GM10266 (cell line): ENCODE results near the gene AP2B1.

Experiments used
- DNase-seq: peaks from one replicate; pipeline ENCODE4 v3.0.0; 2012; ENCODE audit errors: extremely low spot score
- TF ChIP-seq, protein P1 (sequence below): IDR thresholded peaks from 2 replicates; pipeline ENCODE4 v1.5.1; 2012; ENCODE audit warnings: mild to moderate bottlenecking, low read depth; ENCODE audit not compliant: control insufficient read depth, insufficient read depth; ENCODE audit errors: missing control alignments

AP2B1 gene

DNA sequence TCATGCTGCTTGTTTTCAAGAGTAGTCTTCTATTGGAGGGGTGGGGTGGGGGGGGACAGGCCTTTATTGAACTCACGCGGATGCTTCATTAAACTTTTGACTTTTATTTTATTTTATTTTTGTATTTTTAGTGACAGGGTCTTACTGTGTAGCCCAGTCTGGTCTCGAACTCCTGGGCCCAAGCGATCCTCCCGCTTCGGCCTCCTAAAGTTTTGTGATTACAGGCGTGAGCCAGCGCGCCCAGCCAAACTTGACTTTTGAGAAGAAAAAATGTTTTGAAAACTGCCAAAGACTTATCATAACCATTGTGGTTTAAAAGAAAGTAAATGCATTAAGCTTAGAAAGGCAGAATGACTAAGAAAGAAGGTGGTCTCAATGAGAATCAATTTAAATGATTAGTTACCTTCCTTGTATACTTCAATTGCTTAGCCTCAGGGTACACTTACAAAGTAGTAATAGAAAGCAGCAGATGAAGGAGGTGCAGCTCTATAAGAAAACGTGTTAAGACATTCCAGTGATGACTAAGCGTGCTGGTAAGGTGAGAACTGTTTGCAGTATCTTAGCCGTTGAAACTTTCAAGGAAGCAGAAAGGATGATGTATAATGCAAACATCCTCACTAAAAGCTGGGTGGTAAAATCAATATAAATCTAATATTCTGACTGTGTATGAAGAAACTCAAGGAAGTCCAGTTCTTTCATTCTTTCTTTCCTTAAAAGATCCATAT lies 1.2 kb downstream of the AP2B1 start:
- TF ChIP-seq, protein P1, sequence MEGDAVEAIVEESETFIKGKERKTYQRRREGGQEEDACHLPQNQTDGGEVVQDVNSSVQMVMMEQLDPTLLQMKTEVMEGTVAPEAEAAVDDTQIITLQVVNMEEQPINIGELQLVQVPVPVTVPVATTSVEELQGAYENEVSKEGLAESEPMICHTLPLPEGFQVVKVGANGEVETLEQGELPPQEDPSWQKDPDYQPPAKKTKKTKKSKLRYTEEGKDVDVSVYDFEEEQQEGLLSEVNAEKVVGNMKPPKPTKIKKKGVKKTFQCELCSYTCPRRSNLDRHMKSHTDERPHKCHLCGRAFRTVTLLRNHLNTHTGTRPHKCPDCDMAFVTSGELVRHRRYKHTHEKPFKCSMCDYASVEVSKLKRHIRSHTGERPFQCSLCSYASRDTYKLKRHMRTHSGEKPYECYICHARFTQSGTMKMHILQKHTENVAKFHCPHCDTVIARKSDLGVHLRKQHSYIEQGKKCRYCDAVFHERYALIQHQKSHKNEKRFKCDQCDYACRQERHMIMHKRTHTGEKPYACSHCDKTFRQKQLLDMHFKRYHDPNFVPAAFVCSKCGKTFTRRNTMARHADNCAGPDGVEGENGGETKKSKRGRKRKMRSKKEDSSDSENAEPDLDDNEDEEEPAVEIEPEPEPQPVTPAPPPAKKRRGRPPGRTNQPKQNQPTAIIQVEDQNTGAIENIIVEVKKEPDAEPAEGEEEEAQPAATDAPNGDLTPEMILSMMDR = no peak
- DNase-seq = no peak

DNA sequence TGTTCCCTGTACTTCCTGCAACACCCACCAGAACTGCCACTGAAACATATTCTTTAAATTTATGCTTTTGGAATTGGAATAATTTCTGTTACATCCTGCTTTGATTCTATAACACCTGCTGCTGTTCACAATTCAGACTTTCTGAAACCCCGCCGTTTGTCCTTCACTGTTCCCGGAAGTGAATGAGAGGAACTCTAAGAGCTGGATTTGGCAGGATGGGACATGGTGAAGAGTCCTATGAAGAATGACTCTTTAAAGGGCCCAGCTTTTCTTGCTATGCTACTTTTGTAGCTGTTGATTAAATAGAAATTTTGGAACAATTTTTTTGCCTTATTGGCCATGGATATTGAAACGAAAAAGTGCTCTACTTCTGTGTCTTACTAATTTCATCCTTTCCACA lies 8.9 kb downstream of the AP2B1 start:
- TF ChIP-seq, protein P1 = no peak

DNA sequence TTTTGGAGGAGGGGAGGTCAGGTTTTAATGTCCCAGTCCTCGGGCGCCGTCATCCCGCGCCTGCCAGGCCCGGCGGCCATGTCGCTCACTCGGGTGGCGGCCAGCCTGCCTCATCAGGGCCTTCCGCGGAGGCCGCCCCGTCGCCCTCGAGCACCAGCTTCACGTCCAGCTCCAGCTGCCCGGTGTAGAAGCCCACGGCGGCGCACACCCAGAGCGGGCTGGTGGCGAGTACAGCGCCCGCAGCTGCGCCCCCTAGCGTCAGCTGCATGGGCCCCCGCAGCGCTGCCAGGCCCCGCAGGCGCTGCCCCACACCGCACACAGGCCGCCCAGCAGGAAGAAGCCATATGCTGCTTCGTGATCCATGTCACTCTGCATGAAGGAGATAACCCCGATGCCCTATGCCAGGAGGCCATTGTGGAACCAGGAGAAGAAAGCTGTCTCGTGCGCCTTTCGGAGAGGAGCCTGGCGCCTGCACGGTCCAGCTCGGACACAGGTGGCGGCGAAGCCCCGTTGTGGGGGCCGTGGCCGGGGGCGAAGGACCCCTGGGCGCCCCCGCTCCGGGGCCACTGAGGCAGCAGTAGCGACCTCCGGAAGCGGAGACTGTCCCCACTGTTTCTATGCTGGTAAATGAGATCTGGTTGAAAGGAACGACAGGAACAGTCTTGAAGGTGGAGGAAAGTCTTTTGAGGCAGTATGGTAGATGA lies 9.6 kb downstream of the AP2B1 start:
- DNase-seq = no peak
- TF ChIP-seq, protein P1 = no peak

More for the DNA sequence above, 8.9 kb downstream of the AP2B1 start:
- DNase-seq = no peak

- DNase-seq = no peak
- TF ChIP-seq, protein P1 = no peak
These were observed 10.5 kb downstream of the AP2B1 start for GRCh38 chr17:35597604-35598003.

DNA sequence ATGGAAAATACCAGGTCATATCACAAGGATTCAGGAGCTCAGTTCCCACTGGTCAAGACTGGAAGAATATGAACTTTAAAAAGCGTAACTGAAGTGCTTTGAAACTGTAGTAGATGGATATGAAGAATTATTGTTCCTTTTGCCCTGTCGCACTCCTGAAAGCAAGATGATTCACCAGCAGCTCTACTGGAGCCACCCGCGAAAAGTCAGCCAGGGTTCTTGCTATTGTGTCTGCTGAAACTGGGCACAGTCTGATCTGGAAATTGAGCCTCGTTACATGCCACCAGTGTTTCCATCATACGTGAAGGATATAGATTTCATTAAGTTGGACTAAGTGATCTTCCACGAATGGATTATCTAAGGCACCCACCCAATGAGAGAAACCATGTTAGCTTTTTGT lies 16.6 kb downstream of the AP2B1 start:
- TF ChIP-seq, protein P1 = no peak
- no peak for DNase-seq

DNA sequence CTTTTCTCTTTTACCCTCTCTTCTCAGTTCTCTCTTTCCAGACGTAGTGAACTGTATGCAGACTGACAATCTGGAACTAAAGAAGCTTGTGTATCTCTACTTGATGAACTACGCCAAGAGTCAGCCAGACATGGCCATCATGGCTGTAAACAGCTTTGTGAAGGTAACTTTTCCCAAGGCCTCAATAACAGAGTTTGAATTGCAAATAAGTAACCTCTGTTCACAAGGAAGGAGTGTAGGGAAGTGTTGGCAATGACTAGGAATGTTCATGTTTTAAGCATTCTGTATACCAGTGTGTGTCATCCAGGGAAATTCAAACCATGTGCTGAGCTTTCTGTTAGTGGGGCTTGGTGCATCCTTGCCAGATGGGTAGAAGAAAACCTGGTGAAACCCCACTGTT lies 18.6 kb downstream of the AP2B1 start:
- TF ChIP-seq, protein P1 = no peak
- DNase-seq = no peak

- no peak for DNase-seq
- TF ChIP-seq, protein P1 = no peak
These were observed 20.2 kb downstream of the AP2B1 start for GRCh38 chr17:35607239-35607847.
